ENCODE measurements around the gene WASL.

WASL gene

GRCh38 chr7:123729218-123729578 lies 19.6 kb downstream of the WASL start:
- no peak for TF ChIP-seq GATA2 (IDR thresholded peaks at IDR 0.05; ENCODE audit: low read depth, low read length)

- TF ChIP-seq GATA3 (IDR thresholded peaks at IDR 0.05; ENCODE audit: low read depth, low read length) (no peak), GATA2 (IDR thresholded peaks at IDR 0.05; ENCODE audit: low read depth, low read length) (no peak)
Observed at GRCh38 chr7:123727071-123727837, 21.5 kb downstream of the WASL start.

- TF ChIP-seq GATA3 (IDR thresholded peaks at IDR 0.05; ENCODE audit: low read depth, low read length) (no peak), GATA2 (IDR thresholded peaks at IDR 0.05; ENCODE audit: low read depth, low read length) (no peak)
Observed at GRCh38 chr7:123725586-123726171, 23.1 kb downstream of the WASL start.

GRCh38 chr7:123724817-123725253 lies 24.0 kb downstream of the WASL start:
- TF ChIP-seq GATA3 (IDR thresholded peaks at IDR 0.05; ENCODE audit: low read depth, low read length) (no peak), GATA2 (IDR thresholded peaks at IDR 0.05; ENCODE audit: low read depth, low read length) (no peak)

- TF ChIP-seq GATA3 (IDR thresholded peaks at IDR 0.05; ENCODE audit: low read depth, low read length) (no peak), GATA2 (IDR thresholded peaks at IDR 0.05; ENCODE audit: low read depth, low read length) (no peak)
Observed at GRCh38 chr7:123723913-123724312, 24.9 kb downstream of the WASL start.

- no peak for TF ChIP-seq GATA3 (IDR thresholded peaks at IDR 0.05; ENCODE audit: low read depth, low read length)
- no peak for TF ChIP-seq GATA2 (IDR thresholded peaks at IDR 0.05; ENCODE audit: low read depth, low read length)
Observed at GRCh38 chr7:123719197-123719721, 29.5 kb downstream of the WASL start.

GRCh38 chr7:123718773-123719172 lies 30.0 kb downstream of the WASL start:
- TF ChIP-seq GATA3 (IDR thresholded peaks at IDR 0.05; ENCODE audit: low read depth, low read length) = no peak
- no peak for TF ChIP-seq GATA2 (IDR thresholded peaks at IDR 0.05; ENCODE audit: low read depth, low read length)

- TF ChIP-seq GATA2 (IDR thresholded peaks at IDR 0.05; ENCODE audit: low read depth, low read length) (no peak), GATA3 (IDR thresholded peaks at IDR 0.05; ENCODE audit: low read depth, low read length) (no peak)
Observed at GRCh38 chr7:123717689-123718088, 31.1 kb downstream of the WASL start.

- no peak for TF ChIP-seq GATA2 (IDR thresholded peaks at IDR 0.05; ENCODE audit: low read depth, low read length)
- TF ChIP-seq GATA3 (IDR thresholded peaks at IDR 0.05; ENCODE audit: low read depth, low read length) = no peak
Observed at GRCh38 chr7:123716877-123717276, 31.9 kb downstream of the WASL start.

- no peak for TF ChIP-seq GATA2 (IDR thresholded peaks at IDR 0.05; ENCODE audit: low read depth, low read length)
- TF ChIP-seq GATA3 (IDR thresholded peaks at IDR 0.05; ENCODE audit: low read depth, low read length) = no peak
Observed at GRCh38 chr7:123715799-123716198, 33.0 kb downstream of the WASL start.

GRCh38 chr7:123715198-123715597 lies 33.6 kb downstream of the WASL start:
- TF ChIP-seq GATA3 (IDR thresholded peaks at IDR 0.05; ENCODE audit: low read depth, low read length) = no peak
- no peak for TF ChIP-seq GATA2 (IDR thresholded peaks at IDR 0.05; ENCODE audit: low read depth, low read length)

- TF ChIP-seq GATA3 (IDR thresholded peaks at IDR 0.05; ENCODE audit: low read depth, low read length) = no peak
Observed at GRCh38 chr7:123714296-123715080, 34.3 kb downstream of the WASL start.

GRCh38 chr7:123712619-123713018 lies 36.2 kb downstream of the WASL start:
- TF ChIP-seq GATA2 (IDR thresholded peaks at IDR 0.05; ENCODE audit: low read depth, low read length) = no peak
- TF ChIP-seq GATA3 (IDR thresholded peaks at IDR 0.05; ENCODE audit: low read depth, low read length) = no peak

GRCh38 chr7:123711832-123712293 lies 36.9 kb downstream of the WASL start:
- TF ChIP-seq GATA2 (IDR thresholded peaks at IDR 0.05; ENCODE audit: low read depth, low read length) (no peak), GATA3 (IDR thresholded peaks at IDR 0.05; ENCODE audit: low read depth, low read length) (no peak)
